ENCODE measurements around the gene GSTM2.

GSTM2 gene

DNA sequence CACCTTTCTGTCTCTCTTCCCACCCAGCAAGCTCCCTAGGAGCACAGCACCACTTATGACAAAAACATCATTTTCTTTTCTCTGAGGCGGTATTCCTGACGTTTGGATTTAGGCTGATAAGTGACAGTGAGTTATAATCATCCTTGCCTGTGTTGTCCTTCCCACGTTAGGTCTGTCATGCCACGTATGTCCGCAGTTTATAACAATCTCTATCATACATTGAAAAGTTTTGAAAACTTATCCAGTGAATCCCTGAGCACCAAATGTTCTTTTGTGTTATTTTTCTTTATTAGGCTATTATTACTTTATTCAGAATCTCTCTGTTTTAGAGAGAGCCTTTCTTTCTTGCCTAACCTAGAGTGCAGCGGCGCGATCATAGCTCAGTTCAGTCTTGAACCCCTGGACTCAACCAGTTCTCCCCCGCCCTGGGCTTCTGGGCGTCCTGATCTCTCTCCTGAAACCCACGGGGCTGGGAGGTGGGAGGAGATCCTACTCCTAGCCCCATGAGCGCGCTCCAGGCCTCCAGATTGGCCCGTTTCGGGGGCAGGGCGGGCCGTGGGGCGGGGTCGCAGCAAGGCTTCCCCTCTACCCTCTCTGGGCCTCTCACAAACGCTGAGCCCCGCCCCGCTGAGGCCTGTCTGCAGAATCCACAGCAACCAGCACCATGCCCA, at the start of gene GSTM2:
Gene GSTM2 (plus strand): TSS at position 606 of the 671 bp plus-strand sequence. CDS start 59 bp downstream, at position 665.
- Histone ChIP-seq H4K20me1 (no peaks in the 10 kb centered on the region), H3K9me3 (replicated peaks in 1 of 11) (no peaks in the 10 kb centered on the region; a peak in 1 of 22 replicates), H3K36me3 (no peaks in the 10 kb centered on the region; a peak in 1 of 22 replicates), H3K9ac (peak within 1 kb of the TSS in 10 of 11 experiments; percentile 28 to 65 (median 48); a peak in 18 of 22 replicates), H3K4me1 (peaks cover 12 to 25% (median 18%) of the 10 kb centered on the region in 10 experiments), H3K4me2 (peak within 1 kb of the TSS; percentile 70 to 92 (median 85)), H3K27me3 (no peaks in the 10 kb centered on the region), H3K27ac (no peak within 1 kb of the TSS), H3K4me3 (peak within 1 kb of the TSS; percentile 34 to 64 (median 50); a peak in 19 of 20 replicates)
- TF ChIP-seq Cebpa-rat (IDR thresholded peaks at IDR 0.05): no peak

DNA sequence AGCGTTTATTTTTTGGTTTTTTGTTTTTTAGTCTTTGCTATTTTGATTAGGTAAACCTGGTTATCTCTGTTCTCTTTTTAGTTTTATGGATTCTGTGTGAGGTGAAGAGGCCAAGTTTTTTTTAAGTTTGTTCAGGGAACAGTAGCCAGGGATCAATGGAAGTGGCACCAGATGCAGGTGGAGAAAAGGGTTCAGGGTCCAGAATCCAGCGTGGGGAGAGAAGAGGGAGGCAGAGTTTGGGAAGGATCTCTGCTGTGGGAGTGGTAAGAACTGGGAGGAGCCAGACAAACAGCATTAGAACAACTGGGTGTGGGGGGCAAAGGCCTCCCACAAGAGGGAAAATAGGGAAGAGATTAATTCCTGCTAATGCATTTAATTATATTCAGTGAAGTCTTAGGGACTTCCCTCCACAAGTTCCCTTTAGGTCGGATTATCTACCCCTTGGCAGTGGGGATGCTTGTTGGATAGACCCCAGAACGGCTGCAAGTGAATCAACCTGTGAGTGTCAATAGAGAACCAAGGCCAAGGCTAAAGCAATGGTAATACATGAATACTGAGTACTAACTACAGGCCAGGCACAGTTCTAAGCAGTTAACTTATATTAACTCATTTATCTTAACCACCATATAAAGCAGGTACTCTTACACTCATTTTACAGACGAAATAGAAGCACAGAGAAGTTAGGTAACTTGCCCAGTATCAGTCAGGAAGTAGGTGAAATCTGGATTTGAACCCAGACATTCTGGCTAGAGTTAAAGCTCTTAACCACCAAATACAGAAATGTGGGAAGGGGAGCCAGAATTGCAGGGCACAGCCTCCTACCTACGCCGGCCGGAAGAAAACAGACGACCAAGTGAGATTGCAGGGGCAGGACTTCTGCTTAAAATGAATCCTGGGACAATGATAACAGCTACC, 48.9 kb upstream of the GSTM2 start:
- Histone ChIP-seq H3K9me3 (replicated peaks in 1 of 11) (no peaks in the 10 kb centered on the region), H3K4me1 (peaks cover 61 to 80% (median 74%) of the 10 kb centered on the region in 10 experiments), H3K9ac (peak overlapping the region; percentile 84 to 94 (median 90)), H3K4me2 (peak overlapping the region; percentile 87 to 100 (median 97)), H4K20me1 (peaks cover 21 to 31% (median 26%) of the 10 kb centered on the region in 11 experiments; a peak in 18 of 22 replicates), H3K27me3 (no peaks in the 10 kb centered on the region), H3K4me3 (peak overlapping the region; percentile 83 to 95 (median 89); a peak in 19 of 20 replicates), H3K36me3 (no peaks in the 10 kb centered on the region; a peak in 1 of 22 replicates), H3K27ac (peak overlapping the region; percentile 83 to 96 (median 91))
- TF ChIP-seq Cebpa-rat (IDR thresholded peaks at IDR 0.05): no peak

DNA sequence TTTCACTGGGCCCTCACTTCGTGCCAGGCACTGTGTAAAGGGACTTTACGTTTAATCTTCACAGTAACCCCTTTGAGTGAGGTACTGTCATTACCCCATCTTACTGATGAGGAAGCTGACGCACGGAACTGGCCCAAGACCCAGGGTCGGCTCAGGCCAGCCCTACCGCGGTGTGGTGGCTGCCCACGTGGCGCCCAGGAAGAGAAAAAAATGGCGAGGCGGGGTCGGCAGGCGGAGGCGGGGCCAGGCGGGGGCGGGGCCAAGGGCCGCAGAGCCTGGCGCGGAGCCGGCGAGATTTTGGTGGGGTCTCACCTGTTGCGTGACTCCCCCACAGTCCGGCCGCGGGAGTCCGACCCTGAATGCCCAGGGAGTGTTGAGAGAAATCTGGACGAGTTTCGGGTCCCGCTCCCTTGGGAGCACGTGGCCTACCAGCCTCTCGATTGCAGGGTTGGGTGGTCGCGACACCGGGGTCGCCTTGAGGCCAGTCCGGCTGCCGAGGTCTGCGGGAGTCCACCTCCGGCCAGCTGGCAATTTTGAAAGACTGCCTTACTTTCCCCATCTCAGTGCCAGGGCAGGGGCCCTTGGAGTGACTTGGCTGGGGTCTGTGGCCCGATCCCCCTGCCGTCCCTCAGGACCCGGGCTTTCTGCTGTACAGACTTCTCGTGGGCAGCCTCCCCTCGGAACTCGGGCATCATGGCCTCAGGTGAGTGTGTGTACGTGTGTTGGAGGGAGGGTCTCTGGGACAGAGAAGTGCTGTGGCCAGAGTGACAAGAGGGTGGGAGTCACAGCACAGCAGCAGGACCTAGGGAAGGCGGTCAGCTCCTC, 48.1 kb upstream of the GSTM2 start, which contains the start of the genes AMPD2 and GNAT2:
Gene AMPD2 (plus strand): TSS at position 262 of the 825 bp plus-strand sequence. CDS start 1,339 bp downstream, outside the sequence.
Gene GNAT2 (minus strand): TSS at position 41 of the 825 bp plus-strand sequence. CDS start 6,746 bp downstream, outside the sequence.
- Histone ChIP-seq H3K9me3 (replicated peaks in 1 of 11) (no peaks in the 10 kb centered on the region), H4K20me1 (peaks cover 28 to 40% (median 34%) of the 10 kb centered on the region in 11 experiments; a peak in 21 of 22 replicates), H3K27ac (peak within 1 kb of the TSS; percentile 83 to 96 (median 91)), H3K9ac (peak within 1 kb of the TSS; percentile 84 to 94 (median 90)), H3K36me3 (no peaks in the 10 kb centered on the region; a peak in 1 of 22 replicates), H3K4me3 (peak within 1 kb of the TSS; percentile 83 to 95 (median 89)), H3K4me2 (peak within 1 kb of the TSS; percentile 87 to 100 (median 97)), H3K27me3 (no peaks in the 10 kb centered on the region), H3K4me1 (peaks cover 70 to 82% (median 80%) of the 10 kb centered on the region in 10 experiments)
- no peak for TF ChIP-seq Cebpa-rat (IDR thresholded peaks at IDR 0.05)

DNA sequence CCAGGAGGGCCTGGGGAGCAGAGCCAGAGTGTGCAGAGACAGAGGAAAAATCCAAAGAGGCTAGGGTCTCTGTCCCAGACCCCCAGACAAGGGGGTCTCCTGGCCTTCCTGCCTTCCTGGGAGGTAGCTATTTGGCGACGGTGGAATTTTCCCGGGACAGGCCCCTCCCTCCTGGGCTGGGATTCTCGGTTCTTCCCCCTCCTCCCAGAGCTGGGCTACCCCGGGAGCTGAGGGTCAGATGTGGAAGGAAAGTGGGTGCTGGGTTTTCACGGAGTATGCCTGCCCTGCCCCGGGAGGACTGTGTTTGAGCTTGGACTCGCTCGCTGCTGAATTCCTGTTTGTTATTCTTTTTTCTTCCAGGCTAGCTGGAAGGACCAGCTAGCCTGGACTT, 47.5 kb upstream of the GSTM2 start:
- H4K20me1 ChIP-seq: peaks cover 34 to 44% (median 40%) of the 10 kb centered on the region in 11 experiments; a peak in 21 of 22 replicates
- H3K27me3 ChIP-seq: no peaks in the 10 kb centered on the region
- H3K9me3 ChIP-seq (replicated peaks in 1 of 11): no peaks in the 10 kb centered on the region
- peak overlapping the region; percentile 83 to 96 (median 91) for H3K27ac ChIP-seq
- peaks cover 71 to 82% (median 80%) of the 10 kb centered on the region in 10 experiments for H3K4me1 ChIP-seq
- peak overlapping the region; percentile 83 to 95 (median 89) for H3K4me3 ChIP-seq
- peak overlapping the region; percentile 84 to 94 (median 90) for H3K9ac ChIP-seq
- H3K4me2 ChIP-seq: peak overlapping the region; percentile 87 to 100 (median 97)
- TF ChIP-seq Cebpa-rat (IDR thresholded peaks at IDR 0.05): no peak
- peaks cover 0 to 4% (median 0%) of the 10 kb centered on the region in 11 experiments; a peak in 5 of 22 replicates for H3K36me3 ChIP-seq

DNA sequence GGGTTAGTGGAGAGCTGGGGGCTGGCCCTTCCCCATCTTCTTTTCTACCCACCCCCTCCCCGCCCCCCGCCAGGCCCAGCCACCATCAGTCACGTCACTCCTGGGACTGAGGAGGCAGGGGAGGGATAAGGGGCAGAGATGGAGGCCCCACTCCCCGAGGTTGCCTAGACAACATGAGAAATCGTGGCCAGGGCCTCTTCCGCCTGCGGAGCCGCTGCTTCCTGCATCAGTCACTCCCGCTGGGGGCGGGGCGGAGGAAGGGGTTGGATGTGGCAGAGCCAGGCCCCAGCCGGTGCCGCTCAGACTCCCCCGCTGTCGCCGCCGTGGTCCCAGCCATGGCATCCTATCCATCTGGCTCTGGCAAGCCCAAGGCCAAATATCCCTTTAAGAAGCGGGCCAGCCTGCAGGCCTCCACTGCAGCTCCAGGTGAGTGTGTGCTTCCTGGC, 47.0 kb upstream of the GSTM2 start:
- Histone ChIP-seq H3K36me3 (peaks cover 0 to 9% (median 2%) of the 10 kb centered on the region in 11 experiments; a peak in 12 of 22 replicates), H4K20me1 (peaks cover 39 to 46% (median 45%) of the 10 kb centered on the region in 11 experiments; a peak in 21 of 22 replicates), H3K4me1 (peaks cover 71 to 82% (median 80%) of the 10 kb centered on the region in 10 experiments), H3K27ac (peak overlapping the region; percentile 84 to 96 (median 91)), H3K9ac (peak overlapping the region; percentile 84 to 94 (median 90)), H3K4me3 (peak overlapping the region; percentile 83 to 95 (median 89)), H3K9me3 (replicated peaks in 1 of 11) (no peaks in the 10 kb centered on the region), H3K27me3 (no peaks in the 10 kb centered on the region), H3K4me2 (peak overlapping the region; percentile 87 to 100 (median 98))
- TF ChIP-seq Cebpa-rat (IDR thresholded peaks at IDR 0.05): no peak

DNA sequence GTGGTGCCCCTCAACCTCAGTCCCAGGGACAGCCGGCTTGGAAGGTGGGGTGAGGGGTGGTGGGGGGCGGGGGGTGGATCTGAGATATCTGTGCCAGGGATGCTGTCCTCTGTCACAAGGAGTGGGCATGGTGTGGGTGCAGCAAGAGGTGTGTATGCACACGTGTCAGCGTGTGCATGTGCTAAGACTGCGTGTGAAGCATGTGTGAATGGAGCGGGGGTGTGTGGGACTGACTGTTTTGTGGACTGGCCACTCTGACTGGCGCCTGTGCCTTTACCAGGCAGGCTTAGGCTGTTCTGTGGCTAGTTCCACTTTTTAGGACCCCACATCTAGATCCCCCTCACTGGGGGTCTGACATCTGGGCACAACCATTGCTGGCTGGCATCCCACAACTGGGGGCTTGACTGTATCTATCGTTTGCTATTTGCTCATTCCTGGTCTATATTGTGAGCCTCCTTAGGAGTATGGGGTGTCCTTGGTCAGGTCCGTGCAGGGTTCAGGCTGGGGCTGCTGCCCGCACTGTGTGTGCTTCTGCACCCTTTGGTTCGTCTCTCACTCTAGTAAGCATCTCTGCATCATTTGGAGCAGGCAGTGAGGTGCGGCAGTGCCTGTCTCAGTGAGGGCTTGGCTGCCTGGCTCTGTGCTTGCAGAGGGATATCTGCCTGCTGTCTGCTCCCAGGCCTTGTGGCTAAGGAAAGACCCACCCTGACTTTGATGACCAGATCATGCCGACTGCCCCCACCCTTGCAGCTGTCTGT, 46.3 kb upstream of the GSTM2 start:
- Histone ChIP-seq H3K4me1 (peaks cover 71 to 82% (median 79%) of the 10 kb centered on the region in 10 experiments), H3K27ac (peak overlapping the region; percentile 47 to 96 (median 89); a peak in 20 of 22 replicates), H3K9me3 (replicated peaks in 1 of 11) (no peaks in the 10 kb centered on the region), H3K4me3 (peak overlapping the region; percentile 83 to 95 (median 89)), H3K36me3 (peaks cover 7 to 16% (median 9%) of the 10 kb centered on the region in 11 experiments; a peak in 21 of 22 replicates), H3K4me2 (peak overlapping the region; percentile 87 to 100 (median 97)), H3K9ac (peak overlapping the region; percentile 70 to 94 (median 88)), H4K20me1 (peaks cover 46 to 53% (median 52%) of the 10 kb centered on the region in 11 experiments; a peak in 21 of 22 replicates), H3K27me3 (no peaks in the 10 kb centered on the region)
- TF ChIP-seq Cebpa-rat (IDR thresholded peaks at IDR 0.05): no peak

Data from BLaER1 treated with 17β-estradiol and CSF1 and Interleukin-3, amounts not matched to agents 10 nM and 100 nM (cell line).